Measurements from ENCODE around the gene ACOT11.

- TF ChIP-seq POLR2A (IDR thresholded peaks at IDR 0.05; ENCODE audit: low read depth, low read length), result no peak
- TF ChIP-seq TAF1 (IDR thresholded peaks at IDR 0.05; ENCODE audit: borderline replicate concordance, low read depth, low read length), result no peak
- no peak for TF ChIP-seq POLR2AphosphoS5 (IDR thresholded peaks at IDR 0.05; ENCODE audit: low read depth, low read length)
Measured at GRCh38 chr1:54571803-54572541, 23.9 kb downstream of the ACOT11 start.
